GM21390 (cell line): ENCODE data around the gene GALNT9.
"Not testable (repeated sequence)": the region's sequence is repeated elsewhere in the genome, so short reads cannot be mapped to it uniquely, and the experiment has no call there.

Source experiments
- ATAC-seq: cut with Tn5 transposase; IDR thresholded peaks from one replicate; pipeline ENCODE4 v1.9.1; 2021; ENCODE audit not compliant: unreplicated experiment

GALNT9 gene

GRCh38 chr12:132329036-132329719 lies at the start of gene GALNT9:
Gene GALNT9 (minus strand): TSS chr12:132329589. CDS start chr12:132329203, 386 bp downstream.
- no peak for ATAC-seq

- not testable (repeated sequence) for ATAC-seq
These were observed 49.7 kb upstream of the GALNT9 start for GRCh38 chr12:132379057-132379456.

- no peak for ATAC-seq
These were observed 47.8 kb upstream of the GALNT9 start for GRCh38 chr12:132377147-132377546.

GRCh38 chr12:132376464-132376830 lies 47.1 kb upstream of the GALNT9 start:
- ATAC-seq: no peak

GRCh38 chr12:132375747-132376463 lies 46.5 kb upstream of the GALNT9 start:
- ATAC-seq: no peak

- ATAC-seq: no peak
These were observed 45.4 kb upstream of the GALNT9 start for GRCh38 chr12:132374612-132375445.

- ATAC-seq: no peak
These were observed 44.7 kb upstream of the GALNT9 start for GRCh38 chr12:132373901-132374611.

- no peak for ATAC-seq
These were observed 38.5 kb upstream of the GALNT9 start for GRCh38 chr12:132367852-132368251.

GRCh38 chr12:132367071-132367851 lies 37.9 kb upstream of the GALNT9 start:
- ATAC-seq: no peak

- no peak for ATAC-seq
These were observed 37.0 kb upstream of the GALNT9 start for GRCh38 chr12:132366341-132366861.

- no peak for ATAC-seq
These were observed 35.8 kb upstream of the GALNT9 start for GRCh38 chr12:132365226-132365625.

GRCh38 chr12:132364348-132364902 lies 35.0 kb upstream of the GALNT9 start:
- ATAC-seq: no peak

- ATAC-seq: no peak
These were observed 34.4 kb upstream of the GALNT9 start for GRCh38 chr12:132363661-132364347.

GRCh38 chr12:132362996-132363660 lies 33.7 kb upstream of the GALNT9 start:
- ATAC-seq: no peak

- ATAC-seq: no peak
These were observed 31.8 kb upstream of the GALNT9 start for GRCh38 chr12:132360906-132361777.

GRCh38 chr12:132360410-132360809 lies 31.0 kb upstream of the GALNT9 start:
- ATAC-seq: no peak

GRCh38 chr12:132359971-132360370 lies 30.6 kb upstream of the GALNT9 start:
- ATAC-seq: no peak

- no peak for ATAC-seq
These were observed 30.2 kb upstream of the GALNT9 start for GRCh38 chr12:132359551-132359950.
